Thoracic aorta (tissue), 2 donors: Measurements from ENCODE around the gene NKX3-2. TPM values are rescaled to one million over a fixed set of nuclear protein-coding genes. Genes with fewer than 3 reads are reported as not detected.

Experiments
- ATAC-seq: fragments of 150-250 bp; one replicate; pipeline ENCODE4 v1.8.0; 2017; ENCODE audit warnings: low read depth; ENCODE audit not compliant: insufficient number of reproducible peaks, low FRiP score
- DNase-seq: peaks from one replicate; pipeline ENCODE4 v3.0.0-alpha.2; 2020; ENCODE audit warnings: low spot score
- H3K27ac ChIP-seq, 2 donors: fragments of 200-600 bp; sonication (generic); 1 replicate in 1 of 2; 2 replicates in 1 of 2; pipeline ENCODE4 v1.5.1; 2016; ENCODE audit warnings: mild to moderate bottlenecking in 2 of 2, moderate library complexity in 2 of 2
- H3K27me3 ChIP-seq: fragments of 200-600 bp; sonication (generic); replicated peaks from 2 replicates; pipeline ENCODE4 v1.6.0; 2016; ENCODE audit warnings: mild to moderate bottlenecking; ENCODE audit not compliant: insufficient read depth
- H3K36me3 ChIP-seq: fragments of 200-600 bp; sonication (generic); one replicate; pipeline ENCODE4 v1.5.1; 2016
- H3K4me1 ChIP-seq, 2 donors: fragments of 200-600 bp; sonication (generic); 1 replicate in 1 of 2; 2 replicates in 1 of 2; pipeline versions ENCODE4 v1.5.1 to v1.6.0; 2016; ENCODE audit warnings: low read depth in 2 of 2, mild to moderate bottlenecking in 1 of 2; ENCODE audit not compliant: control insufficient read depth in 1 of 2
- H3K4me3 ChIP-seq: fragments of 200-600 bp; sonication (generic); 2 replicates; pipeline ENCODE4 v1.5.1; 2016; ENCODE audit warnings: mild to moderate bottlenecking
- H3K9me3 ChIP-seq: fragments of 200-600 bp; sonication (generic); 2 replicates; pipeline ENCODE4 v1.5.1; 2016
- total RNA-seq, 2 donors: library from RNA; depleted of rRNA; stranded (reverse); fragments of >200 nt; gene quantifications; one replicate each; pipeline versions ENCODE4 v1.1.0 to v1.2.3, GENCODE V29; 2016
- TF ChIP-seq, protein P1 (sequence below): fragments of 200-600 bp; sonication (generic); IDR thresholded peaks from one replicate; pipeline ENCODE4 v1.5.1; 2019; ENCODE audit warnings: antibody characterized with exemption

The NKX3-2 gene
- total RNA-seq, 2 donors from 2014 or later: 0.28 TPM; not detected in 1

DNA sequence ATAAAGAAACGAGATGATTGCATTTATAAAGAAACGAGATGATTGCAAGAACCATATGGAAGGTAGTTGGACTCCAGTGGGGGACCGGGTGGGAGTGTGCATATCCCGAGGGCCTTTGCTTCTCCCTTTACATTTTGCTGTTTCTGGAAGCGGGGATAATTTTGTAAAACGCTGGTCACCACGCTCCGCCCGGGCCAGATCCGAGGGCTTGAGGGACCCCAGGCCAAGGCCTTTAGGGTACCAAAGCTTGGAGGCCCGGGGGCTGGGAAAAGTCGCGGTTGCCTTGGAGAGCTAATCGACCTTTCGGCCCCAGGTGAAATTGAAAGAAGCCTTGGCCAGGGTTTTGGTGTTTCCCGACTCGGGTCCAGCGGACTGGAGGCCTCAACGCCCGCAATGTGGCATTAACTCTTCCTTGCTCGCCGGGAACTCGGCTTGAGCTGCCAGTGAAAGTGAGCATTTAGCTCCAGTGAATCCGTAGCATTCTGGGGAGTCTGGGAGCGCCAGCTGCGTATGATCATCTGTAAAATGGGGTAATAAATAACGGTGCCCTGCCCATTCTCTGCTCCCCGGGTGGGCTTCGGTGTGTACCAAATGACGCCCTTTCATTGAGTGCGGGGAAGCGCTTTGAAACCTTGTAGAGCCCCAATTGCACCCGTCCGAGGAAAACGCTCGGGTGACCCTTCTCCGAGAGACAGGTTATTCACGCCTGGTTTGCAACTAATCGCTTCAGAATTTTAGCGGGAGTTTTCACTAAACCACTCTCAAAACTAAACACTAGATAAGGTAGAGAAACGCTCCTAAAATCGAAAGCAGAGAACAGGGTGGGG lies 4.5 kb downstream of the NKX3-2 start:
- H3K4me1 ChIP-seq: peaks cover 21 to 26% of the 10 kb centered on the region in 2 donors
- H3K4me3 ChIP-seq: peak overlapping the region; percentile 10
- TF ChIP-seq, protein P1, sequence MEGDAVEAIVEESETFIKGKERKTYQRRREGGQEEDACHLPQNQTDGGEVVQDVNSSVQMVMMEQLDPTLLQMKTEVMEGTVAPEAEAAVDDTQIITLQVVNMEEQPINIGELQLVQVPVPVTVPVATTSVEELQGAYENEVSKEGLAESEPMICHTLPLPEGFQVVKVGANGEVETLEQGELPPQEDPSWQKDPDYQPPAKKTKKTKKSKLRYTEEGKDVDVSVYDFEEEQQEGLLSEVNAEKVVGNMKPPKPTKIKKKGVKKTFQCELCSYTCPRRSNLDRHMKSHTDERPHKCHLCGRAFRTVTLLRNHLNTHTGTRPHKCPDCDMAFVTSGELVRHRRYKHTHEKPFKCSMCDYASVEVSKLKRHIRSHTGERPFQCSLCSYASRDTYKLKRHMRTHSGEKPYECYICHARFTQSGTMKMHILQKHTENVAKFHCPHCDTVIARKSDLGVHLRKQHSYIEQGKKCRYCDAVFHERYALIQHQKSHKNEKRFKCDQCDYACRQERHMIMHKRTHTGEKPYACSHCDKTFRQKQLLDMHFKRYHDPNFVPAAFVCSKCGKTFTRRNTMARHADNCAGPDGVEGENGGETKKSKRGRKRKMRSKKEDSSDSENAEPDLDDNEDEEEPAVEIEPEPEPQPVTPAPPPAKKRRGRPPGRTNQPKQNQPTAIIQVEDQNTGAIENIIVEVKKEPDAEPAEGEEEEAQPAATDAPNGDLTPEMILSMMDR: no peak

DNA sequence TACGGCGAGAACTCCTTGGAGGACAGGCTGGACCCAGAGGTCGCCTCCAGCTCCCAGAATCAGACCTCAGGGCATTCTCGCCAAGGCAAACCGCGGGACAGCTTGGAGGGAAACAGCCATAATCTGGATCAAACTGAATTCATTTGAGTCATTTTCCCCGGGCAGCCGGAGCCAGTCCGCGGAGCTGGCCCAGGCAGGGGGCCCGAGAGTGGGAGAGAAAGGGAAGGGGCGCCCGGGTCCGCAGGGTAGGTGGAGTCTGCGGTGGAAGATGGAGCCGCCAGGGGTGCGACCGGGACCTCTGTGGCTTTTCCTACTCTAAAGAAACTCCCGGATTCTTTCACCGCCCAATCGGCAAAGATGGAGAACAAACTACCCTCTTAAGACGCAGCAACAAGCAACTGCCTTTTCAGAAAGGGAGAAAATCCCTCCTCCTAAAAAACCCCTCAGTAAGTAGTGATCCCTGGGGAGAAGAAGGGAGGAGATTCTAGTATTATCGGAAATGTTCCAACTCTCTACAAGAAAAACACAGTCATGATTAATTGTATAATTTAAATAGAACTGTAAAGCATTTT lies 5.2 kb downstream of the NKX3-2 start:
- DNase-seq: no peak
- no peaks in the 10 kb centered on the region for H3K36me3 ChIP-seq
- no peak for ATAC-seq
- no peaks in the 10 kb centered on the region for H3K9me3 ChIP-seq
- no peak overlapping the region for H3K27ac ChIP-seq
- peaks cover 19 to 20% of the 10 kb centered on the region in 2 donors for H3K4me1 ChIP-seq
- TF ChIP-seq, protein P1: no peak
- peak overlapping the region; percentile 10 for H3K4me3 ChIP-seq
- peaks cover 45% of the 10 kb centered on the region for H3K27me3 ChIP-seq

More for the DNA sequence above, 4.5 kb downstream of the NKX3-2 start:
- H3K9me3 ChIP-seq: no peaks in the 10 kb centered on the region
- H3K27me3 ChIP-seq: peaks cover 50% of the 10 kb centered on the region
- no peak overlapping the region for H3K27ac ChIP-seq
- no peak for DNase-seq
- no peaks in the 10 kb centered on the region for H3K36me3 ChIP-seq
- peak; percentile 16 for ATAC-seq

DNA sequence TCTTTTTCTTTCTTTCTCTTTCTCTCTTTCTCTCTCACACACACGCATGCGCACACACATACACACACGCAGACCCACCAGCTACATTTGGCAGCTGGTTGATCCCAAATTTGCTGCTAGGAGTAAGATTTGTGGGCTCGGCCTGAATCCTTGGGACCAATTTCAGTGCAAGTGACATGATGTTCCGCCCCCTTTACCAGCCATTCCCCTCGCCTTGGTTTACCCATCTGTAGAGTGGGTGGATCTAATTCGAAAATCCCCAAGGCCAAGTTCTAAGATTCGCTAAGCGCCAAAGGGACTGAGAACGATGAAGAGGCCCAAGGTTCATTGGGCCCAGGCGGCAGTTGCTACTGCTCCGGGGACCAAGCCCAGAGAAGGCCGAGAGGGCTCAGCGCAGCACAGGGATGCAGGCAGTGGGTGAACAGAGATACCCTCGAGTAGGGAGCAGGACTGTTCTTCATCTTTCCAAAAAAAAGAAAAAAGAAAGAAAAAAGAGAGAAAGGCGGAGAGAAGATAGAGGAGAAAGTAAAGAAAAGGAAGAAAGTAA lies 5.8 kb downstream of the NKX3-2 start:
- Histone ChIP-seq H3K27me3 (peaks cover 39% of the 10 kb centered on the region), H3K36me3 (no peaks in the 10 kb centered on the region), H3K9me3 (no peaks in the 10 kb centered on the region), H3K4me3 (peak overlapping the region; percentile 10), H3K27ac (no peak overlapping the region), H3K4me1 (peaks cover 13 to 15% of the 10 kb centered on the region in 2 donors)
- DNase-seq (no peak), ATAC-seq (peak; percentile 15)
- TF ChIP-seq, protein P1: no peak

DNA sequence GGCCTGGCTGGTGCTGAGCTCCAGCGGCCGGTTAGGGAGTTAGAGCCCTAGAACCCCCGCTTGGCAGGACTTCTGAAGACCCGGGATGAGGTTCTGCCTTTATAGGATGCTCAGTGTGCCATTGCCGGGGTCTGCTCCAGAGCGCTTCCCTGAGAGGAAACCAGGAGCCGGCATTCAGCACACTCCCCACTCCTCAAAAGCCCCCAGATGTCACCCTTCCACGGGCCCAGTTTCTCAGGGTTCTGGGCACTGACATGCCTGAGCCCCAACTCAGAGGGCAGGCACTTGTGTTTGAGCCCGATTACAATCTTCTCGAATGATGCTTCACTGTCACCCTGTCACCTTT lies 6.5 kb downstream of the NKX3-2 start:
- H3K4me3 ChIP-seq: no peak overlapping the region
- H3K9me3 ChIP-seq: no peaks in the 10 kb centered on the region
- H3K36me3 ChIP-seq: no peaks in the 10 kb centered on the region
- H3K4me1 ChIP-seq: peaks cover 11 to 15% of the 10 kb centered on the region in 2 donors
- peaks cover 32% of the 10 kb centered on the region for H3K27me3 ChIP-seq
- DNase-seq (no peak), ATAC-seq (no peak)
- H3K27ac ChIP-seq: no peak overlapping the region
- TF ChIP-seq, protein P1: no peak

DNA sequence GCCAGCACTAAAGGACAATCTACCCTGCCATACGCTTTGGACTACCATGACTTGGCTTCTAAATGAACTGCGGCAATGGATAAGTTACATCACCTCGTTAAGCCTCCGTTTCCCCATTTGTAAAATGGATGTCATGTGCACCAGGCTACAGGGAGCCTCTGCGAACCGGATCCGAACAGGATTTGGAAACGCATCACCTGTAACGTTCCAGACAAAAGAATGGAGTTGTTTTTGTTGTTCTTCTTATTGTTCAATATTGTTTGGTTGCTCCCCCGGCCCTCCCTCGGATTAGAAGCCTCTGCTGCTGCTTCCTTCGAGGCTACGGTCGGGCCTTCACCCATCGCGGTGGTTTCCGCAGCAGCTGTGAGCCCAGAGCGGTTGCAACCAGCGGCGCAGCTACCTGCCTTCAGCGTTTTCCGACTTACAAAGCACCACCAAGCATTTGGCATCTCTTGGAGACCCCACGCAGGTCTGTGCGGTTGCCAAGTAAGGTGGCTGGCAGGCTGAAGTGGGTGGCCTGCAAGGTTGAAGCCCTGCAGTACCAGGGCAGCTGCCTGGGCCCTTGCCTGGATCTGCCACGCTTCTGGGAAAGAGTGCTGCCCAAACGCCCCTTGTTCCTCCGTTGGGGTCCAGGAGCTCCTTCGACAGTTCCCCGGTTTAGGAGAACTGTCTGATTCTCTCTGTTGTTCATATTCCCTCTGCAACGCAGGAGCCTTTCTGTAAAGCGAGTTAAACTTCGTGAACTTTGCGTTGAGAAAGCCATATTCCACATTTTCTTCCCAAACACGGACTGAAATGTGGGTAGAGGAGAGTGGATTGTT lies 7.1 kb downstream of the NKX3-2 start:
- H3K4me3 ChIP-seq: no peak overlapping the region
- peaks cover 27% of the 10 kb centered on the region for H3K27me3 ChIP-seq
- ATAC-seq: no peak
- TF ChIP-seq, protein P1: no peak
- H3K36me3 ChIP-seq: no peaks in the 10 kb centered on the region
- H3K4me1 ChIP-seq: peaks cover 9 to 12% of the 10 kb centered on the region in 2 donors
- H3K9me3 ChIP-seq: no peaks in the 10 kb centered on the region
- DNase-seq: no peak
- no peak overlapping the region for H3K27ac ChIP-seq
